ENCODE data around the gene UBAC2.
A peak's percentile ranks its signal among the peaks of the same experiment; 100 is the strongest.

Gene UBAC2

DNA sequence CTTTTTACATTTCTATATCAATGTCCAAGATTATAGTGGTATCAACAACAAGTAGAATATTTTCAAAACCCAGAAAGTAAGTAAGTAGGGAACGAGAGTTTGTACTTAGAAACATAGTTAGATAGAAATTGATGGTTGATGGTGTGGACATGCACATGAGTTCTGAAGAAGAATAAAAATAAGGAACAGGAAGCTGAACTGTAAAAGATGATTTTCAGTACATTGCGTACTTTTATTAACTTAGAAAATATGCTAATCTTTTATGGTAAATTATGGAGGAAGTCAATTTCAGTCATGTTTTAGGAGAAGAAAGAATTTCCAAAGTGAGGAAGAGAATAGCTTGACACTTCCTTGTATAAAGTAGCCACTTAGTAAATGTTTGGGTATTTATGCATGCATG lies 69.9 kb downstream of the UBAC2 start:
- DNase-seq (ENCODE audit: low spot score): no peak

DNA sequence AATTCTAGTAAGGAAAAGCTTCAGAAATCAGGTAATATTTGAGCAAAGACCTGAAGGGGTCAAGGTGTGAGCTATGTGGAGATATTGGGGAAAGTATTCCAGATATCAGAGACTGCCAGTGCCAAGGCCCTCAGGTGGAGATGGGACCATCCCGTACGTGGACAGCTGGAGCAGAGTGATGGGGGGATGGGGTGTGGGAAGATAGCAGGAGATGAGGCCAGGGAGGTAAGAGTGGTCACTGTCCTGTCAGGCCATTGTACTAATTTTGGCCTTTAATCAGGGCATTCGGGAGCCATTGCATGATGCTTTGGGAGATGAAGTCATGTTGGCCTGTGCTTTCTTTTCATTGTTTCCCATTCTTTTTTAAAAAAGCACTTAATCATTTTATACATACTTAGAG lies 70.6 kb downstream of the UBAC2 start:
- no peak for DNase-seq (ENCODE audit: low spot score)

DNA sequence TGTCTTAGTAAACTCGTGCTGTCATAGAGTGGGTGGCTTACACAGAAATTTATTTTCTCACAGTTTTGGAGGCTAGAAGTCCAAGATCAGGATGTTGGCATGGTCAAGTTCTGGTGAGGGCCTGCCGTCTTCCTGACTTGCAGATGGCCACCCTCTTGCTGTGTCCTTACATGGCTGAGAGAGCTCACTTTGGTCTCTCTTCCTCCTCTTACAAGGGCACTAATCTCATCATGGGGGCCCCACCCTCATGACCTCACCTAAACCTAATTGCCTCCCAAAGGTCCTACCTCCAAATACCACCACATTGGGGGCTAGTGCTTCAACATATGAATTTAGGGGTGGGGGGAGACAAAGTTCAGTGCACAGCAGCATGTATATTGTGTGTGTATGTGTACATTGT lies 71.8 kb downstream of the UBAC2 start:
- DNase-seq (ENCODE audit: low spot score): no peak

DNA sequence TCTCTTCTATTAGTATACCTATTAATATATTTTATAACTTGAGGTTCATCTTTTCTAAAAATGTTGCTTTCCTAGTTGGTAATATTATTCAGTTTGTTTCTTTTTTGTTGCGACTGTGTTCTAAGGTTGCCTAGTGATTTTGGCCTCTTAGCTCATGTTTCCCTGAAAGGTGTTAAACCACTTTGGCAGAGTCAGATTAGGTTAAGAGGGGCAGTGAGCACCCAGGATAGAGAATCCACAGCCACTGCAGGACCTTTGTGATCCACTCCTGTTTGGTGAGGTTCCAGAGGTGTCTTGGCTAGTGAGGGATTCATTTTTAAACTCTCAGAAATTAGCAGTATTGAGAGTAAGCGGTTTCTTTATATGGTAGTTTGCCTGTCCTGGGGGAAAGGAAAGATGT lies 72.5 kb downstream of the UBAC2 start:
- DNase-seq (ENCODE audit: low spot score): no peak

DNA sequence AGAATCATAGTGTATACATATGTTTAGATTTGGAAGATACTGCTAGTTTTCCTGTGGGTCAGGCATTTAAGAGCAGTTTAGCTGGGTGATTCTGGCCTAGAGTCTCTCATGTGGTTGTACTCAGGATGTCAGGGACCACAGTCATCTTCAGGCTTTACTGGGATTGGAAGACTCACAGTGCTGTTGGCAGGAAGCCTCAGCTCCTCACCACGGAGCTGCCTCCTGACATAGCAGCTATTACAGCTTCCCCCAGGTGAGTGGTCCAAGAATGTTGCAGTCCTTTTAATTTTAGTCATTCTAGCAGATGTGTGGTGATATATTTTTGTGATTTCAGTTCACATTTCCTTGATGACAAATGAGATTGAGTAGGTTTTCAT lies 74.4 kb downstream of the UBAC2 start:
- DNase-seq (ENCODE audit: low spot score): peak; percentile 71

DNA sequence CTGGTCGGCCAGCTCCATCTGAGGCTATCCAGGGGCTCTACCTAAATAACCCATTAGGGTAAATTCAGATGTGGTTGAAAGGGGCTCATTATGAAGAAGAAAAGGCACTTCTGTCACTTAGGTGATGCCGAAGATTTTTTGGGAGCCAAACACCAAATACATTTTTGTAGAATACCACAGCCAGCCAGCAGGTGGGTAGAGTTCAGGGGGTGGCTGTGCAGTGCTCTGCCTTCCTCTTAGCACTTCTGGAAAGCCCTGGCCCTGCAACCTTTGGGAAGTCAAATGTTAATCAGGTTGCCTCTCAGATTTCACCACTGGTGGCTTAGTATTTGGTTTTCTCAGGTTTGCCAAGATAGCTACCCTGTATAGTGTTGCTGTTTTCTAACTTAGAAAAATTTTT lies 76.1 kb downstream of the UBAC2 start:
- DNase-seq (ENCODE audit: low spot score): no peak

DNA sequence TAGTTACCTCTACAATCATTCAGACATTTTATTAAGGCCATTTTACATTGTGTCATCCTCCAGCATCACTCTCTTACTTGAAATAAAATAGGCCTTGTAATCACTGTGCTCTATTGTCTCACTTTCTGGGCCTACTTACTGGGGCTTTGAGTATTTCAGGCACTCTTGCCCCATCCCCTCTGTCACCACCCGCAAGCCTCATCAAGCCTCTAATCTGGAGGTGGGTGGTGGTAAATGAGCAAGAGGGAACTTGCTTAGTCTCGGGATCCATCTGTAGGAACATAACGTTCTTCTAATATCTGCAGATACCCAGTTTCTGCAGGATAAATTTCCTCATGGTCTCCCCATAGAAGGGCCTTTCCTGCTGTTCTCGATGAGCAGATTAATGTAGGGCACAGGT lies 77.0 kb downstream of the UBAC2 start:
- no peak for DNase-seq (ENCODE audit: low spot score)

DNA sequence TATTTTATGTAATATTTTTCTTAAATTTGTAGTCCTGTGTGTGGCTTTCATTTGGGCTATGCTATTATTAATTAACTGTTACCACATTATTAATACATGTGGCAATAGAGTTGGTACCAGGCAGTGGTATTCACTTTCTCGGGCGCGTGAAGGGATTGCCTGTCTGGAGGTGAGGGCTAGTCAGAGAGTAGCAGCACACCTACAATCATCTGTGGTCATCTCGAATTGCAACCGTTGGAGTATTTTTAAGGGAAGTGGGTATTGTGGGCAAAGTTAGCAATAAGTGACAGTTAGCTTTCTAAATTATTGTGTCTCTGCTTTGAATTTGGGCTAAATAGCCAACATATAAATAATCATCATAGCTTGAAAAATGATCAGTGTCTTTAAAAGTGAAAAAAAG lies 77.5 kb downstream of the UBAC2 start:
- peak; percentile 49 for DNase-seq (ENCODE audit: low spot score)

DNA sequence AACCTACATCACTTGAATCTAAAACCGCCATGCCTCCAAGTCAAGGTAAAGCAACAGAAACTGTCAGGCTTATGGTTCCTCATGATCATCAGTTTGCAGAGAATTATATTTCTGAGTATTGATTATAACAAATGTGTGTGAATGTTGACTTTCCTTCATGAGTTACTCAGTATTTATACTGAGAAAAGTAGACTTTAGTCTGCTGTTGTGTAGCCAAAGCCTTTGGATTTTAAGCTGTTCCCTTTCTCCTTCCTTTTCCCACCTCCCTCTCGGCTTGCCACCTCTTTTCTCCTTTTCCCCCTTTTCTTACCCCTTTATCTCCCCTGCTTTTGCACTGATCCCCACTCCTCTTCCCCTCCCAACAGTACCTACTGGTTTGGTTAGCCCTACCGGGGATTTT lies 78.2 kb downstream of the UBAC2 start:
- no peak for DNase-seq (ENCODE audit: low spot score)

DNA sequence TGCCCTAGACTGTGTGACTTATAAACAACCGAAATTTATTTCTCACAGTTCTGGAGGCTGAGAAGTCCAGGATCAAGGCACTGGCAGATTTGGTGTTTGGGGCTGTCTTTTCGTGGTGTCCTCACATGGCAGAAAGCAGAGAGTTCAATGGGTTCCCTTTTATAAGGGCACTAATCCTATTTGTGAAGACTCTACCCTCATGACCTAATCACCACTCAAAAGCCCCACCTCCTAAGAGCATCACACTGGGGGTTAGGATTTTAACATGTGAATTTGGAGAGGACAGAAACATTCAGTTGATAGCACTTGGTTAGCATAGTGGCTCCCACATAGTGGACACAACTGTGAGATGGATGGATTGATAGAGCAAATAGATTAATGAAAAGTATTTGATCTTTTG lies 79.0 kb downstream of the UBAC2 start:
- DNase-seq (ENCODE audit: low spot score): no peak

DNA sequence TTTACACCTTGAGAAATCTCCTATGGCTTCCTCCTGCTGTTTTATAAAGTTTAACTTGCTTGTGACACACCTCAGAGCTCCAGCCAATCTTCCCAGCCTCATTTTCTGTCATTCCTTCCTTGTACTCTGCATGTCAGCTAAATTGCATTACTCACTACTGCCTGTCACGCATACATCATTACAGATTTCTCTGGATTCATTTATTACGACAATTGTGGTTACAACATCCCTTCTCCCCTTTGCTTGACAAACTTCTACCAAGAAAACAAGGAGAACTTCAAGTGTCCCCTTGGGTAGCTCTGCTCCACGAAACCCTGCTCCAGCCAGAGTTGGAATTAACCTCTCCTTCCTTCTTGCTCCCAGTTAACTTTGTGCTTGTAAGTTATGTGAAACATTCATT lies 79.5 kb downstream of the UBAC2 start:
- DNase-seq (ENCODE audit: low spot score): no peak

DNA sequence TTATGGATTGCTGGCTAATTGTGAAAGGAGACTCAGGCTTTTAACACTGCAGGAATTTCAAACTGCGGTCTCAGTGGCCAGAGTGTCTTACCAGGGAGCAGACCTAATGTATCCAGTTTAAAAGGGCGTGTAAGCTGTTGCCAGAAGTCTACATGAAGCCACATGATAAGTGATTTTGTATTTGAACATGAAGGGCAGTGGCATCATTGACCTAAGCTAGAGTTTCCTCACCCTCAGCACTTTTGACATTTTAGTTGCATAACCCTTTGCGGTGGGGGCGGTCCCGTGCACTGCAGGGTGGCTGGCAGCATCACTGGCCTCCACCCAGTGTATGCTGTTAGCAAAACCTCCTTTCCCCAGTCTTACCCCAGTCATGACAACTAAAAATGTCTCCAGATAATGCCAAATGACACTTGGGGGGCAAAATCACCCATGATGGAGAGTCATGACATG lies 81.2 kb downstream of the UBAC2 start:
- DNase-seq (ENCODE audit: low spot score): peak; percentile 53

DNA sequence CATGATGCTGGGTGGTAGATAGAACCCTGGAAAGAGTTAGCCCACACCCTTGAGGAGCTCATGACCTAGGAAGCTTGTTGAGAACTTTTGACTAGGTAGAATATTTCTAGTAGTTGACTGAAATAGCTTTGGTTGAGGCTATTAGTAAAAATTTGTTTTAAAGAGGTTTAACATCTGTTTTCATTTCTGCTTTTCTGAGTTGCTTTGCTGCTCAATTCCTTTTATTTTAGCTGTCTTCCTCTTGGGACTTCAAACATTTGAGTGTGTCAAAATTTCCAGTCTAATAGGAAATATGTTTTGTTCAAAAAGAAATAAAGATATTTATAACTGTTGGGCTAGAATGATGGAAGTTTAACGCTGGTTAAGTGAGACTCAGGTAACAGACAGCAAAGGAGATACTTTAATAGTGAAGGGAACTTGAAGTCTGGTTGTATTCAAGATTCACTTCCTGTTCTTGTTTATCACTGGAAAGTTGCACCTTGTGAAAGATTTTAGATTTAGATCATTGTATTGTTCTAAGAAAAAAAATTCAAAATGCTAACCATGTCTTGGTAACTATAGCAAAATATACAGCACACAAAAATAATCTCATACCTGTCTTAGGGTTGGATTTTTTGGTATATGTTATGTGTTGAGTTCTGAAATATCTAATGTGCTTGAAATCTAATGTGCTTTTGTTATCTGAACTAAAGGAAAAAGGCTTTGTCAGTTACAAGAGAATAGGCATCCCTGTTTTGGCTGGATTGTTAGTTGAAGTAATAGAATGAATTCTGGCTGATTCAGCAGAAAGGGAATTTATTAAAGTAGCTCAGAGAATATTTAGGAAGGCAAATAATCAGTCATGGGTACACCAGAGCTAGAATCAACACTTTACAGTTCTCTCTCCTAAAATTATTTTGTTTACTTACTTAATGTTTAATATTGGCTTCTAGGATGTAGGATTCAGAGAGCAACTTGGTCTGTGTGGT lies 81.9 kb downstream of the UBAC2 start:
- no peak for DNase-seq (ENCODE audit: low spot score)

DNA sequence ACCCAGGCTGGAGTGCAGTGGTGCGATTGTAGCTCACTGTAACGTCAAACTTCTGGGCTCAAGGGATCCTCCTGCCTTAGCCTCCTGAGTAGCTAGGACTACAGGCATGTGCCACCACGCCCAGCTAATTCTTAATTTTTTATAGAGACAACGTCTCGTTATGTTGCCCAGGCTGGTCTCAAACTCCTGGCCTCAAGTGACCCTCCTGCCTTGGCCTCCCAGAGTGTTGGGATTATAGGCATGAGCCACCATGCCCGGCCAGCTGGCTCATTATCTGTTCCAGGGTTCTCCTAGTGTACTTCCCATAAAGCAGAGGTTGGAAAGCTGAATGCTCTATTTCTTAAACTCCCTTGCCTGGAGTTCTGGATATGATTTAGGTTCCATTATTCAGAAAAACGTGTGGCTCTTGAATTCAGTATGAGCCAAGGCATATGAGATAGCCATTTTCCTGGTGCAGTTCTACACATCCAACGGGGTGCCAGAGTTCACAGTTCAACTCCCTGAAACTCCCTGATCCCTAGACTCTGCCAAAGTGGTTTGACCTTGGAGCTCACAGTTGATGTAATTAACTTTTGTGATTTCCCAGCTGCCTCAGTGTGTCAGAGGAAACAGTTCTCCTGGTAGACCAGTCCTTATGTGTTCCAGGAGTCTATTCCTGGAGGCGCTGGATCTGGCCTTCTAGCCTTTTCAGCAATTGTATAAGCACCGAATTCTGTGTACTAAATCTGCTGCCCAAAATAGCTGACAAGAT lies 85.0 kb downstream of the UBAC2 start:
- no peak for DNase-seq (ENCODE audit: low spot score)

DNA sequence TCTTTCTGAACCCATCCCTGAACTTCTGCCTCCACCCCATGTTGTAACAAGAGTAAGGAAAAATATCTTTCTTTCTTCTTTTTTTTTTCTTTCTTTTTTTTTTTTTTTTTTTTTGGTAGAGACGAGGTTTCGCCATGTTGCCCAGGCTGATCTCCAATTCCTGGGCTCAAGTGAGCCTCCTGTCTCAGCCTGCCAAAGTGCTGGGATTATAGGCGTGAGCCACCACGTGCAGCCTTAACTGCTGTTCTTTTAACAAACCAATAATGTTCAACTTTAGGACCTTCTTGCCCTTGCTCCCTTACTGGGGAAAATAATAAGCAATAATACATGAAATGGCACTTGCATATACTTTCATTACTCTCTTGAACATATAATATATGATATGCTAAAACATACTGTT lies 86.9 kb downstream of the UBAC2 start:
- no peak for DNase-seq (ENCODE audit: low spot score)

DNA sequence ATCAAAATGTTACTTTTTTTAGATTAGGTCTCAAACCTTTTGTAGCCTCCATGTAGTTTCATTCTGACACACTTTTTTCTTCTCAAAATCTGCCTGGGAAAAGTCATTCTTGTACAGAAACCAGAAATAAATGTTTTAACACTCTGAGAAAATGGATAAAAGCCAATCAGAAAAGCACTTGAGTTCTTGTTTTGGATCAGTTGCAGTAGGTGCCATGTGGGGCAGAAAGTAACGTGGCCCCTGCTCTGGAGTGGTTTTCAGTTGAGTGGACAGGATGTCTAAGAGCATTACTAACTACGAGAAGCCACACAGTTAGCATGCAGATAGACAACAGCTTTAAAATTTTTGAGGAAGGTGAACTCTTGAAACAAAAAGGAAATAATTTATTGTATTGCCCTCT lies 87.4 kb downstream of the UBAC2 start:
- DNase-seq (ENCODE audit: low spot score): peak; percentile 92

DNA sequence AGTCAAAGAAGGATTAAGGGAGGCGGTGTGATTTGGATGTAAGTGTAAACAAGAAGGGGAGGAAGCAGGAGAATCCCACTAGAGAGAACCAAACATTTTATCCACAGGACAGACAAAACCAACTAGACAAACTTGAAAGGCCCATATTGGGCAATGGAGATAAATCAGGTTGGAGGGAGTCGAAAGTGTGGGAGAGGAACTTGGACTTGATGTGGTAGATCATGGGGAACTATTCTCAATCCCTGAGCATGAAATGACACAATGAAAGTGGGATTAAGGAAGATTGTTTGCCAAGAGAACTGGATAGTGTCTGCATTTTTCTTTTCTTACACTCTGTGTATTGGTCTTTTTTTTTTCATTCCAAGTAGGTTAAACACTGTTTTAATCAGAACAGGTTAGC lies 88.6 kb downstream of the UBAC2 start:
- DNase-seq (ENCODE audit: low spot score): no peak

DNA sequence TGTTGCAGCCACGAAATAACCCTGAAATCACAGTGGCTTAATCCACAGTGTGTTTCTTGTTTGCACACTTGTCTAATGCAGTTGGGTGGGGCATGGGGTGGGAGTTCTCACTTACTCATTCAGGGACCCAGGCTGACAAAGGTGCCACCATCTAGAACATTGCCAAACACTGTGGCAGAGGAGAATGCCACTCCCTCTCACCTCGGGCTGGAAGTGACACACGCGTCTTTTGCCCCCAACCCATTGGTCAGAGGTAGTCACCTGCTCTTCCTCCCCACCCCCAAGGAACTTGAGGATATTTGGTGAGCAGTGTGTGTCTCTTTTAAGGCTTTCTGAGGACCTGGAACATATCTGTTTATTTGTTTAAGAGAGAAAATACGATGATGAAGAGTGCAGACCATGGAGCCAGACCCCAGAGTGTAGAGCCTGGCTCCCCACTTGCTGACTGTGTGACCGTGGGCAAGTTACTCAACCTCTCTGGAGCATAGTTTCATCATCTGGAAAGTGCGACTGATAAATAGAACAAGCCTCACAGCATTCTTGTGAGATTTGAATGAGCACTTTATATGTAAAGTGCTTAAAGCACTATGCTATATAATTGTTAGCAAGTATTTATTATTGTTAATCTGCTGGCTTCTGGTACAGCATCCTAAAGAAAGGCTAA lies 89.2 kb downstream of the UBAC2 start:
- DNase-seq (ENCODE audit: low spot score): peak; percentile 90

DNA sequence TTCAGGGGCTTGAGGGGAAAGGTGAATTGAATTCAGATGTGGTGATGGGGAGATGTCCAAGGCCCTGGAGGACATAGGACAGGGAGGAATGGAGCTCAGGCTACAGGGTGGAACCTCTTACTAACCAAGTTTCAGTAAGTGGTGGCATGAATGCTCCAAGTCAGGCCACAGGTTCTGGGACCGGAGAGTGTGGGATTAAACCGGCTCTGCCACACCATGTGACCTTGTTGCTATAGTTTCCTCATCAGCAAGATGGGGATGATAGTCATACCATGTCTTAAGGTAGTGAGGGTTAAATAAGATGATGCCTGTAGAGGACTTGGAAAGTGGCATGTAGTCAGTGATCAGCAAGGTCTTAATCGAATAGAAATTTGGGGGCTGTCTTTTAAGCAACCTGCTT lies 90.2 kb downstream of the UBAC2 start:
- DNase-seq (ENCODE audit: low spot score): no peak

DNA sequence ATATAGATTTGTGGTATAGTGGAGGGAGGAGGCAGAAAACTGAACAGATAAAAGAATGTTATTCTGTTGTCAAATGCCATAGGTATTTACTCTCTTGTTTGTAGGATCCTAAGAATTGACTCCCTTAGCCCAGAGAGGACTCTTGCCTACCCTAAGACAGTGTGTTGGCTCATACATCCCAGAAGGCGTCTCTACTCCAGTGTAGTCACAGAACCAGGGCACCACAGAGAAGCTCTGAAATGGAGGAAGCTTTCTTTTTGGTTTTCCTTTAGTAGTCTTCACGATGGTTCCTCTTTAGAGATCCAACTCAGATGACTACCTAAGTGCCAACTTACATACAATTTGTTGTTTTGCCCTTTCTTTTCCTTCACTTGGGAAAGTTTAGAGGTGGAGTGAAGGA lies 92.5 kb downstream of the UBAC2 start:
- DNase-seq (ENCODE audit: low spot score): no peak

DNA sequence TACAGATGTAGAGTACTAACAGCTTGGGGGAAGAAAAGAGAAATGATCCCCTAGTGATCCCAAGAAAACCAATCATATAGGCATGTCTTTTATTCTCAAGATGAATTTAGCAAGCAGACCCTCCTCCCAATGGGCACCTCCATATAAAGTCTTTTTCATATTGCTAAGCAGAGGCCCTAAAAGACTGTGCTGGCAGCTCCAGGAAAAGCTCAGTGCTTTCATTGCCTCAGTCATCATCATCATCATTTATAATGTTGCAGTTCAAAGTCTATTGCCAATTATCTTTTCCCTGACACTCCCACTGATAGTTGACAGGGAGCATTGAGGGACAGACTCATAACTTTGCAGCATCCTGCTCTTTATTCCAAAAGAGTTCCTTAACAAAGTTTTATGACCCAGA lies 93.5 kb downstream of the UBAC2 start:
- no peak for DNase-seq (ENCODE audit: low spot score)

DNA sequence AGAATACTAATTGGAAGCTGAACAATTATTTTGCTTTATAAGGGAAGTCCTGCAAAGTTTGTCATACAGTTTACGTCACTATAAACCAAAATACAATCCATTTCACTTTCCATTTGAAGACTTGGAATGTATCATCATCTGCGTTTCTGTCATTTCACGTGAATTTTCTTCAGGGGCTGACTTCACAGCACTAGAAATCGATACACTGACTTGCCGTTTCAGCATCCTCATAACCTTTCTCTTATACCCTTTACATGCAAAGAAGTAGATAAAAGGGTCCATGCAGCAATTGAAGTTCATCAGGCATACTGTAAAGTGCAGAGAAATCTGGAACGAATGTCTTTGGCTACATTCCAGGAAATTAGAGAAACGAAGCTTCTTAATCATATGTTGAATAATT lies 94.3 kb downstream of the UBAC2 start:
- no peak for DNase-seq (ENCODE audit: low spot score)

Measured in activated CD4-positive, alpha-beta T cell treated with anti-CD3 and anti-CD28 coated beads, Interleukin-2, Interleukin-4, amounts not matched to agents 100 ng/mL and 50 ng/mL, durations not matched to agents 16 hours and 8 hours (primary cell).